GM23338 (cell line): ENCODE measurements around the gene C1QTNF5. TPM values are rescaled to one million over a fixed set of nuclear protein-coding genes. Genes with fewer than 3 reads are reported as not detected.

ENCODE experiments used
- ATAC-seq: fragments of 200-7000 bp; cut with Tn5 transposase; 3 replicates; pipeline ENCODE4 v1.9.1; 2020
- DNase-seq: peaks from one replicate; pipeline ENCODE4 v3.0.0-alpha.2; 2015; ENCODE audit warnings: low spot score
- H2AFZ ChIP-seq: fragments of 200-600 bp; sonication (generic); 2 replicates; pipeline ENCODE4 v1.8.0; 2016; ENCODE audit warnings: antibody characterized with exemption, mild to moderate bottlenecking, moderate library complexity
- H3F3A ChIP-seq: fragments of 200-600 bp; sonication (generic); replicated peaks from 2 replicates; pipeline ENCODE4 v1.8.0; 2017; ENCODE audit warnings: antibody characterized with exemption, mixed run types, low read depth
- H3K27ac ChIP-seq: fragments of 200-600 bp; sonication (generic); 2 replicates; pipeline ENCODE4 v1.6.1; 2016; ENCODE audit warnings: low read depth
- H3K27me3 ChIP-seq: fragments of 200-600 bp; sonication (generic); 2 replicates; pipeline ENCODE4 v1.8.0; 2016; ENCODE audit warnings: mild to moderate bottlenecking, mixed run types, moderate library complexity; ENCODE audit not compliant: insufficient read depth
- H3K36me3 ChIP-seq: fragments of 200-600 bp; sonication (generic); 2 replicates; pipeline ENCODE4 v1.8.0; 2016; ENCODE audit warnings: mild to moderate bottlenecking; ENCODE audit not compliant: insufficient read depth
- H3K4me1 ChIP-seq: fragments of 200-600 bp; sonication (generic); 2 replicates; pipeline ENCODE4 v1.8.0; 2016; ENCODE audit warnings: mild to moderate bottlenecking, moderate library complexity; ENCODE audit not compliant: insufficient read depth
- H3K4me2 ChIP-seq: fragments of 200-600 bp; sonication (generic); 2 replicates; pipeline ENCODE4 v1.7.1; 2017; ENCODE audit warnings: mixed run types
- H3K4me3 ChIP-seq: fragments of 200-600 bp; sonication (generic); 2 replicates; pipeline ENCODE4 v1.6.1; 2016; ENCODE audit warnings: mixed run types
- H3K79me2 ChIP-seq: fragments of 200-600 bp; sonication (generic); replicated peaks from 2 replicates; pipeline ENCODE4 v1.8.0; 2017; ENCODE audit warnings: mild to moderate bottlenecking; ENCODE audit not compliant: insufficient read depth
- H3K9me2 ChIP-seq: fragments of 200-600 bp; sonication (generic); 2 replicates; pipeline ENCODE4 v1.8.0; 2017; ENCODE audit not compliant: insufficient read depth
- H4K20me1 ChIP-seq: fragments of 200-600 bp; sonication (generic); replicated peaks from 2 replicates; pipeline ENCODE4 v1.8.0; 2017; ENCODE audit warnings: mild to moderate bottlenecking; ENCODE audit not compliant: insufficient read depth
- H3K27ac Mint-ChIP-seq: 2 replicates; pipeline ENCODE4 v1.8.0; 2020; ENCODE audit warnings: inconsistent platforms, mild to moderate bottlenecking, moderate library complexity, mixed read lengths
- H3K27me3 Mint-ChIP-seq: 3 replicates; pipeline ENCODE4 v1.8.0; 2022; ENCODE audit warnings: low read depth, mild to moderate bottlenecking, moderate library complexity, mixed read lengths, inconsistent platforms; ENCODE audit not compliant: insufficient read depth, poor library complexity
- H3K36me3 Mint-ChIP-seq: 3 replicates; pipeline ENCODE4 v1.8.0; 2021; ENCODE audit warnings: low read depth, mild to moderate bottlenecking, inconsistent platforms, moderate library complexity, mixed read lengths
- H3K4me1 Mint-ChIP-seq: 3 replicates; pipeline ENCODE4 v1.8.0; 2020; ENCODE audit warnings: mild to moderate bottlenecking, inconsistent platforms, mixed read lengths
- H3K4me3 Mint-ChIP-seq: 3 replicates; pipeline ENCODE4 v1.8.0; 2021; ENCODE audit warnings: moderate library complexity, mild to moderate bottlenecking, inconsistent platforms, mixed read lengths
- H3K9me3 Mint-ChIP-seq: 3 replicates; pipeline ENCODE4 v1.8.0; 2020; ENCODE audit warnings: moderate library complexity, mild to moderate bottlenecking, inconsistent platforms, mixed read lengths
- CREB1 ChIP-seq: fragments of 250-450 bp; sonication (Bioruptor Pico); IDR thresholded peaks from 2 replicates; pipeline ENCODE4 v1.5.0; 2020; ENCODE audit warnings: low read depth, mild to moderate bottlenecking, moderate library complexity
- EZH2 ChIP-seq: fragments of 200-600 bp; sonication (generic); IDR thresholded peaks from one replicate; pipeline ENCODE4 v1.8.0; 2017; ENCODE audit warnings: antibody characterized with exemption, mild to moderate bottlenecking, low read depth; ENCODE audit not compliant: unreplicated experiment
- EZH2phosphoT487 ChIP-seq: fragments of 200-600 bp; sonication (generic); IDR thresholded peaks from one replicate; pipeline ENCODE4 v1.8.1; 2018; ENCODE audit warnings: antibody characterized with exemption; ENCODE audit not compliant: unreplicated experiment
- NANOG ChIP-seq: IDR thresholded peaks from 2 replicates; pipeline ENCODE4 v1.6.1; 2016; ENCODE audit warnings: antibody characterized with exemption, borderline replicate concordance
- POLR2AphosphoS5 ChIP-seq: IDR thresholded peaks from 2 replicates; pipeline ENCODE4 v1.6.1; 2016; ENCODE audit warnings: antibody characterized with exemption, low read depth
- REST ChIP-seq: IDR thresholded peaks from one replicate; pipeline ENCODE4 v1.6.1; 2018; ENCODE audit warnings: antibody characterized with exemption; ENCODE audit not compliant: unreplicated experiment
- ZNF114 ChIP-seq: fragments of 250-450 bp; sonication (Bioruptor Pico); IDR thresholded peaks from 2 replicates; pipeline ENCODE4 v1.5.0; 2020; ENCODE audit warnings: mild to moderate bottlenecking, moderate library complexity
- ZNF331 ChIP-seq: fragments of 250-450 bp; sonication (Bioruptor Pico); IDR thresholded peaks from 2 replicates; pipeline ENCODE4 v1.5.0; 2020; ENCODE audit warnings: low read depth, mild to moderate bottlenecking, moderate library complexity
- polyA plus RNA-seq: library from polyadenylated mRNA; unstranded; fragments of >200 nt; fragmentation: Nextera tagmentation; extraction: Ambion mirVana; gene quantifications from 2 replicates; pipeline ENCODE4 v1.2.1, GENCODE V29; 2016
- total RNA-seq: library from RNA; depleted of rRNA; stranded (reverse); fragments of >200 nt; shearing (Covaris generic); gene quantifications from 2 replicates; pipeline ENCODE4 v1.2.3, GENCODE V29; 2014
- TF ChIP-seq, protein P1 (sequence below), 2 experiments: fragments of 200-600 bp in 1 of 2; sonication (generic) in 1 of 2; conservative IDR thresholded peaks; 2 replicates each; pipeline versions ENCODE4 v1.5.1 to v1.6.1; 2016 to 2017; ENCODE audit warnings: antibody characterized with exemption in 2 of 2, low read depth in 2 of 2, mild to moderate bottlenecking in 2 of 2, moderate library complexity in 1 of 2

Gene C1QTNF5
- total and polyA plus RNA-seq, 2 experiments from 2014 or later = 1.9 TPM

GRCh38 chr11:119380827-119381180 lies 40.1 kb upstream of the C1QTNF5 start:
- Mint-ChIP-seq H3K27me3 (peaks cover 26% of the 10 kb centered on the region), H3K4me3 (no peak overlapping the region), H3K27ac (no peak overlapping the region), H3K4me1 (peaks cover 37% of the 10 kb centered on the region), H3K9me3 (no peaks in the 10 kb centered on the region), H3K36me3 (no peaks in the 10 kb centered on the region)
- Histone ChIP-seq H3F3A (peaks cover 10% of the 10 kb centered on the region; the same call in 1 of the 2 replicates), H3K27me3 (peaks cover 21% of the 10 kb centered on the region), H3K27ac (no peak overlapping the region), H3K79me2 (no peaks in the 10 kb centered on the region), H3K4me1 (peaks cover 45% of the 10 kb centered on the region), H2AFZ (peak overlapping the region; percentile 99), H4K20me1 (no peaks in the 10 kb centered on the region), H3K36me3 (no peaks in the 10 kb centered on the region), H3K4me2 (peak overlapping the region; percentile 87), H3K9me2 (no peaks in the 10 kb centered on the region), H3K4me3 (peak overlapping the region; percentile 68)
- TF ChIP-seq POLR2AphosphoS5 = peak; percentile 20; the same call in 1 of the 2 replicates
- TF ChIP-seq, protein P1, sequence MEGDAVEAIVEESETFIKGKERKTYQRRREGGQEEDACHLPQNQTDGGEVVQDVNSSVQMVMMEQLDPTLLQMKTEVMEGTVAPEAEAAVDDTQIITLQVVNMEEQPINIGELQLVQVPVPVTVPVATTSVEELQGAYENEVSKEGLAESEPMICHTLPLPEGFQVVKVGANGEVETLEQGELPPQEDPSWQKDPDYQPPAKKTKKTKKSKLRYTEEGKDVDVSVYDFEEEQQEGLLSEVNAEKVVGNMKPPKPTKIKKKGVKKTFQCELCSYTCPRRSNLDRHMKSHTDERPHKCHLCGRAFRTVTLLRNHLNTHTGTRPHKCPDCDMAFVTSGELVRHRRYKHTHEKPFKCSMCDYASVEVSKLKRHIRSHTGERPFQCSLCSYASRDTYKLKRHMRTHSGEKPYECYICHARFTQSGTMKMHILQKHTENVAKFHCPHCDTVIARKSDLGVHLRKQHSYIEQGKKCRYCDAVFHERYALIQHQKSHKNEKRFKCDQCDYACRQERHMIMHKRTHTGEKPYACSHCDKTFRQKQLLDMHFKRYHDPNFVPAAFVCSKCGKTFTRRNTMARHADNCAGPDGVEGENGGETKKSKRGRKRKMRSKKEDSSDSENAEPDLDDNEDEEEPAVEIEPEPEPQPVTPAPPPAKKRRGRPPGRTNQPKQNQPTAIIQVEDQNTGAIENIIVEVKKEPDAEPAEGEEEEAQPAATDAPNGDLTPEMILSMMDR (conservative IDR thresholded peaks at IDR 0.05; ENCODE audit: low read depth in 2 of 2) = no peak
- ATAC-seq (peak; percentile 9), DNase-seq (peak; percentile 75)

DNA sequence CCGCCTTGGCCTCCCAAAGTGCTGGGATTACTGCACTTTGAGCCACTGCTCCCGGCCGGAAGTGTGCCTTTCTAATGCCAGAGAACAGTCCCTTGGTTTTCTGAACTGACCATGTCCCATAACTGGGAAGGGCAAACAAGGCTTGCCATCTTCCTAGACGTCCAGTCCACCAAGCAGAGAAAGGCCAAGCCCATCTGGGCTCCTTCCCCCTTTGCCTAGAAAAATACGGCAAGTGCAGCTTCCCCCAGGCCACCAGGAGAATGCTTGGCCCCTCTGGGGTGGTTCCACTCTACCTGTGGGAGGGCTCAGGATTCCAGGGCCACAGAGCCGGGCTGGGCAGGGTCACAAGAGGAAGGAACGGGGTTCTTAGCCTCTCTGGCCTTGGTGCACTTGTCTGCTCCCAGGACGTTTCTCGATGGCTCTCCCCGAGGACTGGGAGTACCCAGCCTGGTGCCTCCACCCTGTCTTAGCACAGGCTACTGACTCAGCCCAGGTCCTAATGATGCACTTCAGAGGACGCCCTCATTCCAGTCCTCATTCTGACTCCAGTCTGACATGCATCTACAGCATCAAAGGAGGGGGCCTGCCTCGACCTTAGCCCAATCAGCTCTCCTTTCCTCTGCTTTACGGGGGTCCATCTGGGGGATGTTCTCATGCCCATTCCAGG lies 39.6 kb upstream of the C1QTNF5 start:
- Mint-ChIP-seq H3K36me3 (no peaks in the 10 kb centered on the region), H3K9me3 (no peaks in the 10 kb centered on the region), H3K27me3 (peaks cover 31% of the 10 kb centered on the region), H3K4me3 (no peak overlapping the region), H3K4me1 (peaks cover 42% of the 10 kb centered on the region), H3K27ac (no peak overlapping the region)
- H3K27me3 ChIP-seq = peaks cover 21% of the 10 kb centered on the region
- H3K27ac ChIP-seq = no peak overlapping the region
- no peaks in the 10 kb centered on the region for H3K9me2 ChIP-seq
- ATAC-seq = no peak
- no peaks in the 10 kb centered on the region for H4K20me1 ChIP-seq
- peaks cover 10% of the 10 kb centered on the region; the same call in 1 of the 2 replicates for H3F3A ChIP-seq
- H3K4me1 ChIP-seq = peaks cover 47% of the 10 kb centered on the region
- H2AFZ ChIP-seq = peak overlapping the region; percentile 99
- H3K79me2 ChIP-seq = no peaks in the 10 kb centered on the region
- no peak for DNase-seq
- H3K4me2 ChIP-seq = peak overlapping the region; percentile 87
- H3K36me3 ChIP-seq = no peaks in the 10 kb centered on the region
- peak overlapping the region; percentile 68 for H3K4me3 ChIP-seq
- TF ChIP-seq POLR2AphosphoS5 = no peak
- TF ChIP-seq EZH2phosphoT487 = no peak
- TF ChIP-seq ZNF114 = no peak
- TF ChIP-seq CREB1 (CRISPR knock-in tag) = no peak
- TF ChIP-seq REST = no peak
- TF ChIP-seq, protein P1 (conservative IDR thresholded peaks at IDR 0.05; ENCODE audit: low read depth in 2 of 2) = no peak
- TF ChIP-seq EZH2 = no peak
- no peak for TF ChIP-seq ZNF331 (CRISPR knock-in tag)
- no peak for TF ChIP-seq NANOG
